Thyroid gland (tissue), 4 donors: ENCODE measurements around the gene KCNG2. TPM values are rescaled to one million over a fixed set of nuclear protein-coding genes. Genes with fewer than 3 reads are reported as not detected.

Experiments used
- DNase-seq, 2 donors: peaks; one replicate each; pipeline ENCODE4 v3.0.0-alpha.2; 2019
- H3K27ac ChIP-seq, 3 donors: fragments of 200-600 bp; sonication (generic); 1 replicate in 2 of 3; 2 replicates in 1 of 3; pipeline ENCODE4 v1.5.1; 2016 to 2019; ENCODE audit warnings: mild to moderate bottlenecking in 1 of 3, moderate library complexity in 1 of 3
- H3K27me3 ChIP-seq: fragments of 200-600 bp; sonication (generic); one replicate; pipeline ENCODE4 v1.5.1; 2019
- H3K36me3 ChIP-seq, 2 donors: fragments of 200-600 bp; sonication (generic); one replicate each; pipeline ENCODE4 v1.5.1; 2016 to 2019
- H3K4me1 ChIP-seq, 2 donors: fragments of 200-600 bp; sonication (generic); one replicate each; pipeline ENCODE4 v1.5.1; 2017 to 2019
- H3K4me3 ChIP-seq, 3 donors: fragments of 200-600 bp; sonication (generic); replicated peaks in 1 of 3; 1 replicate in 2 of 3; 2 replicates in 1 of 3; pipeline ENCODE4 v1.5.1; 2016; ENCODE audit warnings: mild to moderate bottlenecking in 1 of 3
- H3K9me3 ChIP-seq: fragments of 200-600 bp; sonication (generic); one replicate; pipeline ENCODE4 v1.5.1; 2017
- CTCF ChIP-seq, 6 experiments: fragments of 200-600 bp in 3 of 6; fragments of 450-650 bp in 3 of 6; sonication (generic) in 3 of 6; IDR thresholded peaks; one replicate each; pipeline ENCODE4 v1.5.1; 2016 to 2019; ENCODE audit warnings: antibody characterized with exemption in 6 of 6, mild to moderate bottlenecking in 2 of 6, inconsistent platforms in 1 of 6, moderate library complexity in 1 of 6
- POLR2A ChIP-seq, 2 donors: fragments of 450-650 bp; IDR thresholded peaks; one replicate each; pipeline ENCODE4 v1.6.1; 2017; ENCODE audit warnings: antibody characterized with exemption in 2 of 2, mild to moderate bottlenecking in 2 of 2, moderate library complexity in 1 of 2
- WGBS, 2 donors: methylation state at CpG; one replicate each; pipeline ENCODE4 v1.1.5; 2017; 5-methylcytosine and 5-hydroxymethylcytosine counted together
- intact Hi-C: fragments of 100-400 bp; cut with DNase I; formaldehyde crosslinking; loops from one replicate; pipeline ENCODE4 v1.15.1; 2023
- total RNA-seq, 4 donors: library from RNA; depleted of rRNA; stranded (reverse); fragments of >200 nt; gene quantifications; one replicate each; pipeline ENCODE4 v1.2.3, GENCODE V29; 2016

The KCNG2 gene
- total RNA-seq, 4 donors from 2014 or later = 0.22 TPM; not detected in 3

GRCh38 chr18:79796531-79797405 lies 970 bp upstream of the KCNG2 start:
- intact Hi-C loops = no loop called here
- no peaks in the 10 kb centered on the region for H3K9me3 ChIP-seq
- H3K4me1 ChIP-seq = peaks cover 8 to 16% of the 10 kb centered on the region in 2 donors
- no peak overlapping the region for H3K4me3 ChIP-seq
- WGBS, 2 donors = 17 to 25% methylated on average over 14 to 17 of the region's 21 CpGs
- no peak overlapping the region for H3K27ac ChIP-seq
- H3K27me3 ChIP-seq = peaks cover 19% of the 10 kb centered on the region
- no peak for TF ChIP-seq POLR2A (IDR thresholded peaks at IDR 0.05)
- TF ChIP-seq CTCF (IDR thresholded peaks at IDR 0.05) = no peak
- no peaks in the 10 kb centered on the region for H3K36me3 ChIP-seq
- no peak for DNase-seq

GRCh38 chr18:79798346-79798998 lies 734 bp downstream of the KCNG2 start:
- DNase-seq = no peak
- intact Hi-C loops = no loop called here
- Histone ChIP-seq H3K27ac (no peak overlapping the region), H3K4me1 (peaks cover 8 to 16% of the 10 kb centered on the region in 2 donors), H3K9me3 (no peaks in the 10 kb centered on the region), H3K27me3 (peaks cover 19% of the 10 kb centered on the region), H3K36me3 (no peaks in the 10 kb centered on the region), H3K4me3 (peak overlapping the region in 1 of 3 donors; percentile 20)
- no peak for TF ChIP-seq CTCF (IDR thresholded peaks at IDR 0.05)
- TF ChIP-seq POLR2A (IDR thresholded peaks at IDR 0.05) = no peak
- 2% methylated on average over 23 of the region's 78 CpGs; no CpG with 5 or more reads in 1 of the 2 donors for WGBS, 2 donors

GRCh38 chr18:79798999-79799370 lies 1.2 kb downstream of the KCNG2 start:
- H3K4me1 ChIP-seq = peaks cover 8 to 16% of the 10 kb centered on the region in 2 donors
- no peak overlapping the region for H3K4me3 ChIP-seq
- DNase-seq = no peak
- H3K27me3 ChIP-seq = peaks cover 19% of the 10 kb centered on the region
- no peak overlapping the region for H3K27ac ChIP-seq
- H3K36me3 ChIP-seq = no peaks in the 10 kb centered on the region
- H3K9me3 ChIP-seq = no peaks in the 10 kb centered on the region
- 0% methylated on average over 2 to 9 of the region's 14 CpGs for WGBS, 2 donors
- intact Hi-C loops = no loop called here
- TF ChIP-seq POLR2A (IDR thresholded peaks at IDR 0.05) = no peak

GRCh38 chr18:79799619-79800370 lies 2.1 kb downstream of the KCNG2 start:
- Histone ChIP-seq H3K9me3 (no peaks in the 10 kb centered on the region), H3K4me3 (no peak overlapping the region), H3K4me1 (peaks cover 8 to 16% of the 10 kb centered on the region in 2 donors), H3K27ac (no peak overlapping the region), H3K27me3 (peaks cover 19% of the 10 kb centered on the region), H3K36me3 (no peaks in the 10 kb centered on the region)
- intact Hi-C loops = no loop called here
- TF ChIP-seq CTCF (IDR thresholded peaks at IDR 0.05) (no peak), POLR2A (IDR thresholded peaks at IDR 0.05) (no peak)
- DNase-seq = no peak
- WGBS, 2 donors = 65 to 70% methylated on average over 30 of the region's 30 CpGs

GRCh38 chr18:79800371-79801180 lies 2.8 kb downstream of the KCNG2 start:
- Histone ChIP-seq H3K27me3 (peaks cover 19% of the 10 kb centered on the region), H3K27ac (no peak overlapping the region), H3K9me3 (no peaks in the 10 kb centered on the region), H3K4me1 (peaks cover 8 to 16% of the 10 kb centered on the region in 2 donors), H3K4me3 (no peak overlapping the region), H3K36me3 (no peaks in the 10 kb centered on the region)
- WGBS, 2 donors = 94 to 95% methylated on average over 23 to 33 of the region's 39 CpGs
- intact Hi-C loops = no loop called here
- TF ChIP-seq CTCF (IDR thresholded peaks at IDR 0.05) = no peak
- TF ChIP-seq POLR2A (IDR thresholded peaks at IDR 0.05) = no peak
- no peak for DNase-seq
